Activated gamma-delta T cell (primary cell): ENCODE data around the gene WWP2.
"Not testable (repeated sequence)": the region's sequence is repeated elsewhere in the genome, so short reads cannot be mapped to it uniquely, and the experiment has no call there.

Experiments
- DNase-seq: peaks from one replicate; lab custom pipeline; 2025; lab: John Stamatoyannopoulos, UW
- total RNA-seq, 2 donors: gene quantifications; one replicate each; lab custom pipeline; 2026; lab: John Stamatoyannopoulos, UW

The WWP2 gene
- total RNA-seq = 80.7 to 103 reads per million in 2 donors

DNA sequence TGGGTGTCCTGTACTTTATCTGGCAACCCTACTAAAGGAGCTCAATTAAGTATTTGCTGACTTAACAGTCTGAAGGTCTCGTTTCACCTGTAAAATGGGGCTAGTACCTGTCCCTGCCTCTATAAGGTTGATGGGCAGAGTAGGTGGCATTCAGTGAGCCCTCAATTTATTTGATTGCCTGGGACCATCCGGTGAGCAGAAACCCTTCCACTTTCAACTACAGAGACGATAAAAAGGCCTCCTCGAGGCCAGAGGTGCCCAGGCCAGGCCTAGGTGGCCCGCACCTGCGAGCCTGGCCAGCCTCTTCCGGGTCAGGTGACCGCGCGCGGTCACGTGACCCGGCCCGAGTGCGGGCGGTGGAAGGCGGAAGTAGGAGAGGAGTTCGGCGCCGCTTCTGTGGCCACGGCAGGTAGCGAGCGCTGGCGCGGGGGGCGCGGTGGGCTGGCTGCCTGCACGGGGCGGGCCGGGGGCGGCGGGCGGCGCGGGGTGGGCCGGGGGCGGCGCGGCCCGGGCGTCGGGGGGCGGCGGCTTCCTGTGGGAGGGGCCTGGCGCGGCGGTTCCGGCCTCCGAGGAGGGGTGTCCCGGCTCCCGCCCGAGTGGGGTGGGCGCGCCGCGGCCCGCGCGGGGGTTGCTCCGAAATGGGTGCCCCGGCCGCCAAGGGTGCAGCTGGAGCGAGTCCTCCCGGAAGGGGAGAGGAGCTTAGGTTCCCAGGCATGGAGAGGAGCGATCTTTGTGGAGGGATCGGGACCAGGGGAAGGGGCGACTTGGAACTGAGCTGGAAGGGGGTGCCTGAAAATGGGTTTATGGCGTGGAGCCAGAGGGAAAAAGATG is at the start of gene WWP2:
TSS of gene WWP2 (plus strand) at position 350 of the 831 bp plus-strand sequence. CDS start 24,679 bp downstream, outside the sequence.
- peak; percentile 73 for DNase-seq

DNA sequence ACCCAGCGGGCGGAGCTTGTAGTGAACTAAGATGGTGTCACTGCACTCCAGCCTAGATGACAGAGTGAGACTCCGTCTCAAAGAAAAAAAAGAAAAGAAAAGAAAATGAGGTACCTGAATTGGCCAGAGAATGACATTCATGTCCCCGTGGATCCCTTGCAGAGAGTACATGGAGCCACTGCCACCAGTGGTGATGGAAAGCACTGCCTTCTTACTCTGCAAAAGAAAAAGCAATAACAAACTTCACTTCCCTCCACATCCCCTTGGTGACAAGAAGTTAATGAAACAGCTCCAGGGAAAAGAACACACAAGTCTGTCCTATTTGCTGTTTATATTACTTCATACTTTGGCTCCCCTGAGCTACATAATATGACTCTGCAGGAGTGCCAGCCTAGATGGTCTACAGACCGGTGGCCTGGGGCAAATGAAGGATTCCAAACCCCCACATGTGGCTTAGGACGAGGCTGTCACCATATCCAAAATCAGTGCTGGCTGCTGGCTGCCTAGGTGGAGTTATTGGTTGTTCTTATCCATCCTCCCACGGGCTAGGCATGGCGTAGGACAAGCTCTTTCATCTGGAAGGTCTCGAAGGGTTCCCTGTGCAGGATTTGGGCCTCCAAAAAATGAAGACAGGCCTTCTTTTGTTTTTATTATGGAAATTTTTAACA is 49.1 kb upstream of the WWP2 start:
- DNase-seq = no peak

DNA sequence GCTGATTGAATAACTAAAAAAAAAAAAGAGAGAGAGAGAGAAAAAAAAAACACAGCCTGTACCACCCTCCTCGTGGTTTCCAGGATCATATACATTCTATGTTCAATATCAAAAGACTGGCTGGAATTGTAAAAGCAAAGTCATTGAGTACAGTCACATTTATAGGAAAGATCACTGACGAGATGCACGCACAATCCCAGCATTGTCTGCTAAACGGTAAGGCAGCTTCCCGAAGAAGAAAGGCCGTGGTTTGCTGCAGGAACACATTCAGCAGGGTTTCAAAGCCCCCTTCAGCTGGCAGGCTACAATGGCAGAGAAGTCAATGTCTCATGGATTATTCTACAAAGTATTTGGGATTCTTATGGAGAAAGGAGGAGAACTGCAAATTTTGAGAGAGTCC is 45.1 kb upstream of the WWP2 start:
- no peak for DNase-seq

DNA sequence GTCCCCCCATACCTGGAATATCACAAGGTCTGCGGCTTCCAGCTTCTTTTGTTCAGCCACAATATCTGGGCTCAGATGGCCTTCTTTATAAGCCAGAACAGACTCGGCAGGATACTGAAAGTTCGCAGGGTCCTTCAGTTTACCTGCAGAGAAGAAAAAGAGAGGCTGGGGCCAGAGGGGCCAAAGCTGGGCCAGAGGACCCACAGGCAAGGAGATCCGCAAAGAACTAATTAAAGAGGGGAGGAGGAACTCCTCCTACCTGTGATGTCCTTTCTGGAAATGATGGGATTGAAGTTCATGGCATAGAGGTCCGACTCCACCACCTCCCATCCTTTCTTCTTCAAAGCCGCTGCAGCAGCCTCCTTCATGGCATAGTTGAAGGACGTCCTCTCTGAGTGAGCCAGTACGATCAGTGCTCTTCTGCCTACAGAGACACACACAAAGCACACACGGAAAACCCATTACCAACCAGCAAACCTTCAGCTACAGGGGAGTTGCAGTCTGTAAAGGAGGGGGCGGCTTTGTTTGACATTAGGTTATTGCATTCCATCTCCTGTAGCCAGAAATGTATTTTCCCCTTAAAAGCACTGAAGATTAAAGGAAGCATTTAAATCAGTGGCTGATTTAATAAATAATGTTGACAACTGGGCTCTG is 43.9 kb upstream of the WWP2 start:
- DNase-seq = no peak

DNA sequence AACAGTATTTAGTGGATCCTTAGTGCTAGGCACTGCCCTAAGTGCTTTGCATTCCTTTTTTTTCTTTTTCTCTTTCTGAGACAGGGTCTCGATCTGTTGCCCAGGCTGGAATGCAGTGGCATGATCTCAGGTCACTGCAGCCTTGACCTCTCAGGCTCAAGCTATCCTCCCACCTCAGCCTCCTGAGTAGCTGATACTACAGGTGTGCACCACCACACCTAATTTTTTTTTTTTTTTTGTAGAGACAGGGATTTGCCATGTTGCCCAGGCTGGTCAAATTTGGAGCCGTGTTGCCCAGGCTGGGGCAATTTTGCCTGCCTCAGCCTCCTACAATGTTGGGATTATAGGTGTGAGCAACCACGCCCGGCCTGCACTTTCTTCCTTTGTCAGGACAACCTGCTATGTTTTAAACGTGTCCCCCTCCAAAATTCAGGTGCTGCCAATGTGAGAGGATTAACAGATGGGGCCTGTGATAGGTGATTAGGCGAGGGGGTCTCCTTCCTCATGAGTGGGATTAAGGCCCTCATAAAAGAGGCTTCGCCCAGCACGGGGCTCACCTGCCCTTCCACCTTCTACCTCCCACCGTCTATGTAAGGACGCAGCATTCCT is 41.2 kb upstream of the WWP2 start:
- no peak for DNase-seq

DNA sequence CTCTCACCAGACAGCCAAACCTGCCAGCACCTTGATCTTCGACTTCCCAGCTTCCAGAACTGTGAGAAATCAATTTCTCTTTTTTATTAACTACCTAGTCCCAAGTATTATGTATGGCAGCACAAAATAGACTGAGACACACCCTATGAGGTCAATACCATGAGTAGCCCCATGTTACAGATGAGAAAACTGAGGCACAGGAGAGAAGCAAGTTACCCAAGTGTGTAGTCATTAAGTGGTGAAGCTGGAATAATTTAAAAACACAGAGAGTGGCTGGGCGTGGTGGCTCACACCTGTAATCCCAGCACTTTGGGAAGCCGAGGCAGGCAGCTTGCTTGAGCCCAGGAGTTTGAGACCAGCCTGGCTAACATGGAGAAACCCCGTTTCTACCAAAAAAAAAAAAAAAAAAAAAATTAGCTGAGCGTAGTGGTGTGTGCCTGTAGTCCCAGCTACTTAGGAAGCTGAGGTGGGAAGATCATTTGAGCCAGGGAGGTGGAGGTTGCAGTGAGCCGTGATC is 40.6 kb upstream of the WWP2 start:
- no peak for DNase-seq

DNA sequence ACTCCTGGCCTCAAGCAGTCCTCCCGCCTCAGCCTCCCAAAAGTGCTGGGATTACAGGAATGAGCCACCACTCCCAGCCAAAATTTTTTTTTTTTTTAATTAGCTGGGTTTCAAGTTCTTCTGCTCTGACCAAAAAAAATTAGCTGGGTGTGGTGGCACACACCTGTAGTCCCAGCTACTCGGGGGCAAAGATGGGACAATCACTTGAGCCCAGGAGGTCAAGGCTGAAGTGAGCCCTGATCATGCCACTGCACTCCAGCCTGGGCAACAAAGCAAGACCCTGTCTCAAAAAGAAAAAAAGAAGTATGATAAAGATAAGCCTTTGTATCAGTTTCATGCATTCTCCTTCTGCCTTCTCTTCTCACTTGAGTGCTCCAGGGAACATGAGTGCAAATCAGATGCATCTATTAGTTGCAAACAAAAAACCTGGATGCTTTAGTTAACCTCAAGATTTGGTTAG is 37.7 kb upstream of the WWP2 start:
- DNase-seq = no peak

DNA sequence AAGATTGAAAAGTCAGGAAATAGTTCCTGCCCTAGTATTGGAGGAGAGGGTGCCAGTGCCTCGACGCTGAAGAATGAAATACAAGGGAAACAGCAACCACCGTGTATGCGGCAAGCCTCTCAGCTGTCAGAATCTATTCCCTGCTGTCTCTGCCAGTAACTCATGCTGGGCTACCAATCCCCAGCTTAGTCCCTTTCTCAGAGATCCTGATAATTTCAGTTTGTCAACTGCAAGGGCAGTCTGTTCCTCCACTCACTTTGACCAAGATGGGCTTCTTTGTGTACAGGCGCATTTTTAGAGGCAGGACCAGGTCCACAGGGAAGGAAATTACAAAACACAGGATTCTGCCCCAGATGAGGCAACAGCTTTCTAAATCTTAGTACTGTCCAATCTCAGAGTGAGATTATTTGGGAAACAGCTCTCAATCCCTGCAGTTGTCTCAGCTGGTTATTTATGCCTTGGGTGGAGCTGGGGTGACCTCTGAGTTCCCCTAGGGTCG is 37.1 kb upstream of the WWP2 start:
- no peak for DNase-seq

DNA sequence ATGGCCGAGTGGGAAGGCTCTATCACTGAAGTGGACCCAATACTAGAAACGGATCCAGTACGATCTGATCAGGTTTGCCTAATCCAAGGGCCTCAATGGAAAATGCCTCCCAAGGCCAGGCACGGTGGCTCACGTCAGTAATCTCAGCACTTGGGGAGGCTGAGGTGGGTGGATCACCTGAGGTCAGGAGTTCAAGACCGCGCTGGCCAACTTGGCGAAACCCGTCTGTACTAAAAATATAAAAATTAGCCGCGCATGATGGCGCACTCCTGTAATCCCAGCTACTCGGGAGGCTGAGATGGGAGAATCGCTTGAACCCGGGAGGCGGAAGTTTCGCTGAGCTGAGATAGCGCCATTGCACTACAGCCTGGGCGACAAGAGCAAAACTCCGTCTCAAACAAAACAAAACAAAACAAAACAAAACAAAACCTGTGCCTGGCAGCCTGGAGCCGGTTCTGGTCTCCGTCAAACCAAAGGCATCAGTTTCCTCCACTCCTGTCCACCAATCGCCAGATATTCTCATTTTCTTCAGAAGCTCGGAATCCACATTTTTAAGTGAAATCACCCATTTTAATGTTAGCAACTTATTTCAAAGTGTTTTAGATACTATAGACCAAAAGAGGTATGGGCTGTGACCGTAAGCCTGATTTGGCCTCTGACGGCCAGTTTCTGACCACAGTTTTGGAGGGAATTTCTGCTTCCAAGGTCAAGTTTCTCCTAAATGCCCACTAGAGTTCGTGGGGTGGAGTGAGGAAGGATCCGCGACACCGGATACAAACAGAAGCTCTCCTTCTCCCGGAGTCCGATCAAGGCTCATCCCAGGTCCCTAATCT is 36.4 kb upstream of the WWP2 start:
- no peak for DNase-seq

DNA sequence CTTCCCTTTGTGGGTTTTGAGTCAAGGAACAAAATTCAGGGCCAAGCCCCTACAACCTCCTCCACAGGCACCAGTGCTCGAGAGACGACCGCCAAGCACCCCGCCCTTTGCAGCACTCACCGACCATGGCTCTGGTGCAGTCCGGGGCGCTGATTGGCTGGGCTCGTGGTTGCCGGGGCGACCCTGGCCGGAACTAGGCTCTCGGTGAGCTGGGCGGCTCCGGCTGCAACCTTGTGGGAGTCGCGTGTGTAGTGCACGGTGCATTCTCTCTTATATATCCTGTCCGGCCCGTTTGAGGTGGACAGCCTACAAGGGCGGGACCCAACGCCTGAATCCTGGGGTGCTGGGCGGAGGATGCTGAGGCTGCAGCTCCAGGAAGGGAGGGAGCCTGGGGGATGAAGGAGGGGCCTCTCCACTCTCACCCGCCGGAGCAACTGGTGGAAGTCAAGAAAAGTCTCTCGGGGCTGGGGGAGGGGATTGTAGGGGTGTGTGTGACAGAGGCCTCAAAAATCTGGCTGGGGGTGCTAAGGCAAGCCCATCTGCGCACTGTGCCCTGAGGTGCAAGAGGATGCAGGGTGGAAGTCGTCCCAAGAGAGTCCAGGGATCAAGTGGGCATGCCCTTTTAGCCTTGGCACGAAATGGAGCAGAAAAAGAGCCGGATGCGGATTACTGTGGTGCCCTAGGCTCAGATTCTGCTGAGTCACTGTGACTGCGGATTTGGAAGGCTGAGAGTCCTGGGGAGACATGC is 35.6 kb upstream of the WWP2 start, which contains the start of gene NQO1:
TSS of gene NQO1 (minus strand) at position 248 of the 748 bp plus-strand sequence. CDS start at position 127, 121 bp downstream.
- peak; percentile 80 for DNase-seq

DNA sequence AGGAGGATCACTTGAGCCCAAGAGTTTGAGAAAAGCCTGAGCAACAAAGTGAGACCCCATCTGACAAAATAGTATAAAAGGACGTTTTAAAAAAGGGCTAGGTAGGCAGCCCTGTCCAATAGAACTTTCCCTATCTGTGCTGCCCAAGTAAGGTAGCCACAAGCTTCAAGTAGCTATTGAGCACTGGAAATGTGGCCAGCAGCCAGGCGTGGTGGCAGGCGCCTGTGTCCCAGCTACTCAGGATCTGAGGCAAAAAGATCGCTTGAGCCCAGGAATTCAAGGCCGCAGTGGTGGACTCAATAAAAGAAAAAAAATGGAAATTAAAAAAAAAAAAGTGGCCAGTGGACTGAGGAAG is 34.2 kb upstream of the WWP2 start:
- DNase-seq = no peak

DNA sequence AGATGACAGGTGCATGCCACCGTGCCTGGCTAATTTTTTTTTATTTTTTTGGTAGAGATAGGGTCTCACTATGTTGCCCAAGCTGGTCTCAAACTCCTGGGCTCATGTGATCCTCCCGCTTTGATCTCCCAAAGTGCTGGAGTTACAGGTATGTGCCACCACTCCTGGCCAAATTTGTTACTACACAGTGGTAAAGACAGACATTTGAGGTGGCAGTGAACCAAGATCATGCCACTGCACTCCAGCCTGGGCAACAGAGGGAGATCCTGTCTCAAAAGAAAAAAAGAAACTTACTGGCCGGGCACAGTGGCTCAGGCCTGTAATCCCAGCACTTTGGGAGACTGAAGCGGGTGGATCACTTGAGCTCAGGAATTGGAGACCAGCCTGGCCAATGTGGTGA is 33.1 kb upstream of the WWP2 start:
- not testable (repeated sequence) for DNase-seq

DNA sequence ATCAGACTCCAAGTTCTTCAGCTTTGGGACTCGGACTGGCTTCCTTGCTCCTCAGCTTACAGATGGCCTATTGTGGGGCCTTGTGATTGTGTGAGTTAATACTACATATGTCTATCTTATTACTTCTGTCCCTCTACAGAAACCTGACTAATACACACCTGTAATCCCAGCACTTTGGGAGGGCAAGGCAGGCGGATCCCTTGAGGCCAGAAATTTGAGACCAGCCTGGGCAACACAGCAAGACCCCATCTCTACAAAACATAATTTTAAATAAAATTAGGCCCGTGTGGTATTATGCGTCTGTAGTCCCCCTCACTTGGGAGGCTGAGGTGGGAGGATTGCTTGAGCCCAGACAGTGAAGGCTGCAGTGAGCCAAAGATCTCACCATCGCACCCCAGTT is 30.9 kb upstream of the WWP2 start:
- not testable (repeated sequence) for DNase-seq

DNA sequence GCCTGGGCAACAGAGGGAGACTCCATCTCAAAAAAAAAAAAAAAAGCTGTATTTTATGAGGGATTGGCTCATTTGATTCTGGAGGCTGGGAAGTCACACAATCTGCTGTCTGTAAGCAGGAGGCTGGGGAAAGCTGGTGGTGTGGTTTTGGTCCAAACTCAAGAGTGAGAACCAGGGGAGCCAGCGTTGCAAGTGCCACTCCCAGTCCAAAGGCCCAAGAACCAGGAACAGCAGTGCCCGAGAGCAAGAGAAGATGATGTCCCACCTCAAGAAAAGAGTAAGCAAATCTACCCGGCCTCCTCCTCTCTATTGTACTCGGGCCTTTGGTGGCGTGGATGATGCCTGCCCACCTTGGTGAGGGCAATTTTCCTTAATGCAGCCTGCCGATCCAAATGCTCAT is 30.0 kb upstream of the WWP2 start:
- DNase-seq = no peak

DNA sequence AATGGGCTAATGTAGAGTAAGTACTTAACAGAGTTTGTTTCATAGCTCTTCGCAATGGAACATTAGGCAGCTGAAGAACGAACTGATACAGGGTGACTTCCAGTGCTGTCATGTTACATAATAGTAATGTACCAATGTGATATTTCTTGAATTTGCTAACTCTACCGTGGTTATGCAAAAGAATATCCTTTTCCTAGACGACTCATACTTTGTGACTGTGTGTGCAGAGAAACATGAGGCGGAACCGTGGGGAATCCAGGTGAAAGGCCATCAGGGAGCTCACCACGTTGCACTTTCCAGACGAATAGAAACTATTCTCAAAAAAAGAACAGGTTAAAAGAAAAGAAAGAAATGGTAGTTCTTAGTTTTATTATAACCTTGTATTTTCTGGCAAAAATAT is 20.6 kb upstream of the WWP2 start:
- no peak for DNase-seq

DNA sequence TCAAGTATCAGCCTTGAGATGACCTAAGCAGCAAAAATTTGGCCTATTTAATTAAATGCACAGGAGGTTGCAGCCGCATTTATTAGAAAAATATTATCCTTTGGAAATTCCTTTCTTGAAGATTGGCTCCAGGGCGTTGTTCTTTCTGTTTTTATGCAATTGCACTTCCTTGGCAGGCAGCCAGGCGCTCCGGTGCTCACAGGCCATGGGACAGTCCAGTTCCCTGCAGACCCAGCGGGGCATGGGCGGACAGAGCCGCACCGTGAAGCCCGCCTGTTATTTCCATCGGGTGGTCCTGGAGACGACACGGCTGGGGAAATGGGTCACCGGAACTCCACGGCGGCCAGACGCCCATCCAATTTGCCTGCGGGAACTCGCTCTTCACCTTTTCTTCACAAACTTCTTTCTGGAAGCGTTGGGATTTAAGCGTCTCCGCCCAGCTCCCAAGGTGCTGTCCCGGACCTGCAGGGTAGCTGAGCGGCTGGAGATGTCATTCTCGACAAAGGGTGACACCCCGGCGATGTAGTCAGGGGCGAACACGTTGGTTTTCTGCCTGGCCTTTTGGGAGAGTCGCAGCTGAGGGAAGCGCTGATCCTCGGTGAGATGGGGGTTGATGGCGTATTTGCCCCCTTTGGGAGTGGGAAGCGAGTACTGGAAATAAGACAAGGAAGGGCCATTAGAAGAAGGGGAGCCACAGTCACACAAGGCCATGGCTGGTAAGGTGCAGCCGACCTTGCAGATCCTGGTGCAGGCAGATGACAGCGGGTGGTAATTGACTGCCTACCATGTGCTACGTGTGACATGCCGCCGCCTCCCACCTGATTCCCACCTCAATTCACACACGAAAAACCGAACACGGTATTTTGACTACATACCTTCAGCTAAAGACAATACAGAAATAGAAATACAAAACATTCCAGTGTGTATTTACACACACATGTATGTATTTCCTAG is 19.9 kb upstream of the WWP2 start:
- DNase-seq = no peak

DNA sequence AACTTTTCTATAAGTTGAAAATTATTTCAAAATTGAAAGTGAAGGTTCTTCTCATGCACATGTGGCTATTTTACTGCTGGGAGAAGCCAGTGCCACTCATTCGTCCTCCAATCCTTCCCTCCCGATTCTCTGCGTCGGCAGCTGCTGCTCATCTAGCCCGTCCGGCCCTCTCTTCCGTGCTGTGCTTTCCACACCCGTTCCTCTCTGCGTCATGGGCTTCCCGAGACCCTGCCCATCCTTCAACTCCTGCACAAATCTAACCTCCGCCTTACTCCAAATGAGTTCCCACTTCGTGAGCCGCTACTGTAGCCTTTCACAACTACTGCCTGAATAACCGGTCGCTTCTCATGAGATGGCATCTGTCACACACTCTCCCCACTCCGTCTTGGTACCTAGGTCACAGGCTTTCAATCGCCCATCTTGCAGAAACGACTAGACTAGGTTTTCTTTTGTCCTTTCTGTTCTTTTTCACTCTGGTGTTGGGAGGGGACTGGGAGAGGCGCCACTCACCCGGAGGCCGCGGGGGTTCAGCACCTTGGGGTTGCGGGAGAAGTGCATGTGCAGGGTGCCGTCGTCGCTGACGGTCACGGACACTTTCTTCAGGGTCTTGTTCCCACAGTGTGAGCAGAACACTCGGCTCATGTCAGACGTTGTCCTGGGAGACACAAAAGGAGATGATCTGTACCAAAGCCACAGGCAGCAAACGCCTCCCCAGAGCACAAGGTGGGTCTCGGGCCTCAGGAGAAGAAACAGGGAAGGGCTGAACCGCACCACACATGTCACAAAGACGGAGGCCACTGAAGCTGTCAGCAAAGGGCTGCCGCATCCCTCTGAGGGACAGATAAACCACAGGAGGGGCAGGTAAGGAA is 17.5 kb upstream of the WWP2 start:
- no peak for DNase-seq

DNA sequence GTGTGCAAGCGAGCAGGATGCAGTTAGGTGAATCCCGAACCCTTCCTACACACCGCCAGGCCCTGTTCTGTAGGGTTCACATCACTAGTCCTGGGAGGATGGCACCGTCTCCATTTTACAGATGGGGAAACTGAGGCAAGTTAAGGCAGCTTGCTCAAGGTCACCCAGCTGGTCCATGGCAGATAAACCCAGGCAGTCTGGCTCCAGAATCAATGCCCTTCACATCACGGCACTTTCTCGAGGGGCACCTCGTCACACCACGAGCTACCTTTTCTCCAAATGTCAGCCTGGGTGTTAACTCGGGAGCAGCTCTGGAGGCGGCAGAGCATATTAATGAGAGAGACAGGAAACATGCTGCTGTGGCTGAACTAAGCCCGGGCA is 16.9 kb upstream of the WWP2 start:
- DNase-seq = no peak
